ENCODE measurements around the gene CCND1.

The CCND1 gene

DNA sequence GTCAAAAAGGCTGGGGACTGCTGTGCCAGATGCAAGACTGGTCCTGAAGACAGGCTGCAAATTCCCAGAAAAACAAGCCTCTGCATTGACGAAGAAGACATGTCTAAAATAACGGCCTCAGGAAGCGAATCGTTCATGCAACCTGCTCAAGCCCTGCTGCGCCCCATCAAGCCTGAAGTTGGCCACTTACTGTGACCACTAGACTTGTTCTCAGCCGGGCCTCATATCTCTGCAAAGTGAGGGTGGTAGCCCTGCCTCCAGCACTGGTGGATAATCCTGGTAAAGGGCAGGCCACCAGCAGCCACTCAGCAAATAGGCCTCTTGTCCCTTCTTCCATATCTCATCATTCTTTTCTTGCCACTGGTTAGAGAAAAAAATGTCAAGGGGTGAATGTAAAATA lies 22.4 kb downstream of the CCND1 start:
- TF ChIP-seq POU2F2 (IDR thresholded peaks at IDR 0.05; ENCODE audit: low read depth, low read length) (no peak), POLR2AphosphoS5 (IDR thresholded peaks at IDR 0.05; ENCODE audit: low read depth, low read length) (no peak), PAX5 (IDR thresholded peaks at IDR 0.05; ENCODE audit: insufficient read depth, low read length, severe bottlenecking) (no peak), POLR2A (IDR thresholded peaks at IDR 0.05; ENCODE audit: low read depth, low read length) (no peak), TAF1 (IDR thresholded peaks at IDR 0.05; ENCODE audit: low read depth, low read length) (no peak), SPI1 (IDR thresholded peaks at IDR 0.05; ENCODE audit: low read depth, low read length) (no peak)
- DNase-seq (ENCODE audit: insufficient read length, low spot score) (no peak), FAIRE-seq (no peak)

DNA sequence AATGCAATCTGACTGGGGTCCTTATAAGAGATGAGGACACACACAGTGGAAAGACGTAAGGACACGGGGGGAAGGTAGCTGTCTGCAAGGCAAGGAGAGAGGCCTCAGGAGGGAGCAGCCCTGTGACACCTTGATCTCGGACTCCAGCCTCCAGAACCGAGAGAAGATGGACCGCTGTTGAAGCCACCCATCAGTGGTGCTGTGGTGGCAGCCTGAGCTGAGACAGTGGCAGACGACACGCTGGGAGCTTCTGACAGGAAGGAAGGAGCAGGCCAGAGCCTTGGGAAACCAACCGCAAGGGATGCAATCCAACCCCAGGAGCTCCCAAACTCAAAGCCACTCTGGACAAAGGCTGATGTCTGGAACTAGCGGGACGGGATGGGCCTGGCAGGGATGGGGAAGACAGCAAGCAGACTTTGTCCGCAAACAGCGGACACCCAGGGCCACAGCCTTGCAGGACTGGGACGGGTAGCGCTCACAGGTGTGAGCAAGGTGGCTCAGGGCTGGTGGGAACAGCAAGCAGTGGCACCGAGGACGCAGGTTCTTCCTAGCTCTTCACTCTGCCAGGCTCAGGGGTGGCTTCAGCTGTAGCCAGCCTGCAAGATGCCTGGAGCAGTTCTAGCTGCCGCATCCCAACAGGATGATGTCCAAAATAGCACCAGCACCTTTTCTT lies 23.3 kb downstream of the CCND1 start:
- no peak for TF ChIP-seq SPI1 (IDR thresholded peaks at IDR 0.05; ENCODE audit: low read depth, low read length)
- TF ChIP-seq POLR2AphosphoS5 (IDR thresholded peaks at IDR 0.05; ENCODE audit: low read depth, low read length): no peak
- no peak for FAIRE-seq
- no peak for DNase-seq (ENCODE audit: insufficient read length, low spot score)

DNA sequence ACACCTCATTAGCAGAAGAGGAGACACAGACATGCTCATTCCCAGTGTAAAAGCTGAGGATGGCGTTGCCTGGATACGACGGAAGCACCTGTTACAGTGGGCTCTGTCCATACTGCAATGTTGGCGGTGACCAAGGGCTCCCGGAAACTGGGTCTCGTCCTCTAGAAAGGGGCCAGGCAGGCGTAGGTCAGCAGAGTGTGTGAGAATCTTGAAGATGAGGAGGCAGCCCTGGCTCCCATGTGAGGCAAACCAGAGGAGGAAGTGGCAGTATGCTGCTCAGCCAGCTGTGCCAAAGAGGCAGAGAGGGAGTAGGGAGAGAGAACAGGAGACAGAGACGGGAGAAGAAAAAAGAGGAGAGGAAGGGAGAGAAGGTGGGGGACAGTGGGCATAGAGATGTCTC lies 23.9 kb downstream of the CCND1 start:
- no peak for DNase-seq (ENCODE audit: insufficient read length, low spot score)
- TF ChIP-seq PAX5 (IDR thresholded peaks at IDR 0.05; ENCODE audit: insufficient read depth, low read length, severe bottlenecking): no peak
- TF ChIP-seq POLR2AphosphoS5 (IDR thresholded peaks at IDR 0.05; ENCODE audit: low read depth, low read length): no peak
- no peak for TF ChIP-seq SPI1 (IDR thresholded peaks at IDR 0.05; ENCODE audit: low read depth, low read length)
- TF ChIP-seq TAF1 (IDR thresholded peaks at IDR 0.05; ENCODE audit: low read depth, low read length): no peak
- TF ChIP-seq POLR2A (IDR thresholded peaks at IDR 0.05; ENCODE audit: low read depth, low read length): no peak
- no peak for TF ChIP-seq POU2F2 (IDR thresholded peaks at IDR 0.05; ENCODE audit: low read depth, low read length)
- no peak for FAIRE-seq

DNA sequence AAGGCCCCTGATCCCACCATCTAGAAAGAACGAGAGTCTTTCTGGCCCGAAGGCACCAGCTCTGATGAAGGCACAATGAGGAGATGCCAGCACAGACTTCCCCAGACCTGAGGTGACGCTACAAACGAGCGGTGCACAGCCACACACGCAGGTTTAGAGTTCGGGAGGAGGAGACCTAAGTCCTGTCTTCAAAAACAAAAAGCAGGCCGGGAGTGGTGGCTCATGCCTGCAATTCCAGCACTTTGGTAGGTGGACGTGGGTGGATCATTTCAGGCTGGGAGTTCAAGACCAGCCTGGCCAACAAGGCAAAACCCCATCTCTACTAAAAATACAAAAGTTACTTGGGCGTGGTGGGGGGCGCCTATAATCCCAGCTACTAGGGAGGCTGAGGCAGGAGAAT lies 24.7 kb downstream of the CCND1 start:
- TF ChIP-seq POU2F2 (IDR thresholded peaks at IDR 0.05; ENCODE audit: low read depth, low read length) (no peak), PAX5 (IDR thresholded peaks at IDR 0.05; ENCODE audit: insufficient read depth, low read length, severe bottlenecking) (no peak), SPI1 (IDR thresholded peaks at IDR 0.05; ENCODE audit: low read depth, low read length) (no peak), POLR2A (IDR thresholded peaks at IDR 0.05; ENCODE audit: low read depth, low read length) (no peak), POLR2AphosphoS5 (IDR thresholded peaks at IDR 0.05; ENCODE audit: low read depth, low read length) (no peak), TAF1 (IDR thresholded peaks at IDR 0.05; ENCODE audit: low read depth, low read length) (no peak)
- no peak for DNase-seq (ENCODE audit: insufficient read length, low spot score)
- no peak for FAIRE-seq

DNA sequence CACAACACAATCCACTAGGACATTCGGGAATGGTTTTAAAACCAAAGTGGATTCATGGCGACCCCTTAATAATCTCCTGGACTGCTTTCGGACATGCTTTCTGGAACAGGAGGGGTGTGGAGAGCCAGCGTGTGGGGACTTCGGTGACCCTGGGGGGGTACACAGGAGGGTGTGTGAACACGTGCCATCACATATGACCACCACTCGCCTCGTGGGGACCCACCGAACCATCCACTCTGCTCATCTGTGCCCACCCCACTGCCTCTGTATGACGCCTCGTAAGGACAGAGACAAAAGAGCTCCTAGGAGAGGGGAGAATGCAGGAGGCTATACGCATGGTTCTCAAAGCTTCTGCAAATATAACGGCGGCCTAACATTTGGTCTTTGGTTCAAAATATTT lies 25.3 kb downstream of the CCND1 start:
- FAIRE-seq (no peak), DNase-seq (ENCODE audit: insufficient read length, low spot score) (no peak)
- TF ChIP-seq POLR2AphosphoS5 (IDR thresholded peaks at IDR 0.05; ENCODE audit: low read depth, low read length) (no peak), SPI1 (IDR thresholded peaks at IDR 0.05; ENCODE audit: low read depth, low read length) (no peak), POLR2A (IDR thresholded peaks at IDR 0.05; ENCODE audit: low read depth, low read length) (no peak), POU2F2 (IDR thresholded peaks at IDR 0.05; ENCODE audit: low read depth, low read length) (no peak), PAX5 (IDR thresholded peaks at IDR 0.05; ENCODE audit: insufficient read depth, low read length, severe bottlenecking) (no peak)

DNA sequence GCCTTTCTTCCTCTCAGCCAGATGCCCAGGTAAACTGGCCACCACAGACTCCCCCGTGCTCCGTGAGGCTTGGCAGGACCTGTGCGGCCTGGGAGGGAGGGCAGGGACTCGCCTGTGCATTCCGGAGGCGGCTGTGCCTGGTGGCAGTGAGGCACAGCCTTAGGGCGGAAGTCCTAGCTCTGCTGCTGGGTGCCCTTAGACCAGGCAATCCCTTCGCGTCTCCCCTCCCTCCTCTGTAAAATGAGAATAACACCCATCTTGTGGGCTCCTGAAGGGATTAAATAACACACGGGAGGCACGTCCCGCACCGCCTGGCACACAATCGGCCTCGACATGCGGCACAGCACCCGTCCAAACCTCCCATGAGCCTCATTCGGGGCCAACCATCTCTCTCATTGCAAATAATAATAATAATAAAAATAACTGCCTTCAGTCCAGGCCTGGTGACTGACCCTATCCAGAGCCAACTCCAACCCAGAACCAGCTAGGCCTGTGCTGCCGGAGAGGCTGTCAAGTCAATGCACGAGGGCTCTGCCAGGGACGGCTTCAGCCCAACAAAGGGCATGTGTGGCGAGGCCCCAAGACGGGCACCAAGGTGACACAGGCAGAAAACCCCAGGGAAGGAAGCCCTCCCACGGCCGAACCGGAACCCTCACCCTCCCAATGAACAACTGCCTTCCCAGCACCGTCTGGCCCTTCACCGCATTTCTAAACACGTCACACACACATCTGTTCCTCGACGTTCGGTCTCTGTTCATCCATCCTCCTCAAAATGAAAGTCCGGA lies 26.0 kb downstream of the CCND1 start:
- no peak for TF ChIP-seq POU2F2 (IDR thresholded peaks at IDR 0.05; ENCODE audit: low read depth, low read length)
- DNase-seq (ENCODE audit: insufficient read length, low spot score) (no peak), FAIRE-seq (no peak)

DNA sequence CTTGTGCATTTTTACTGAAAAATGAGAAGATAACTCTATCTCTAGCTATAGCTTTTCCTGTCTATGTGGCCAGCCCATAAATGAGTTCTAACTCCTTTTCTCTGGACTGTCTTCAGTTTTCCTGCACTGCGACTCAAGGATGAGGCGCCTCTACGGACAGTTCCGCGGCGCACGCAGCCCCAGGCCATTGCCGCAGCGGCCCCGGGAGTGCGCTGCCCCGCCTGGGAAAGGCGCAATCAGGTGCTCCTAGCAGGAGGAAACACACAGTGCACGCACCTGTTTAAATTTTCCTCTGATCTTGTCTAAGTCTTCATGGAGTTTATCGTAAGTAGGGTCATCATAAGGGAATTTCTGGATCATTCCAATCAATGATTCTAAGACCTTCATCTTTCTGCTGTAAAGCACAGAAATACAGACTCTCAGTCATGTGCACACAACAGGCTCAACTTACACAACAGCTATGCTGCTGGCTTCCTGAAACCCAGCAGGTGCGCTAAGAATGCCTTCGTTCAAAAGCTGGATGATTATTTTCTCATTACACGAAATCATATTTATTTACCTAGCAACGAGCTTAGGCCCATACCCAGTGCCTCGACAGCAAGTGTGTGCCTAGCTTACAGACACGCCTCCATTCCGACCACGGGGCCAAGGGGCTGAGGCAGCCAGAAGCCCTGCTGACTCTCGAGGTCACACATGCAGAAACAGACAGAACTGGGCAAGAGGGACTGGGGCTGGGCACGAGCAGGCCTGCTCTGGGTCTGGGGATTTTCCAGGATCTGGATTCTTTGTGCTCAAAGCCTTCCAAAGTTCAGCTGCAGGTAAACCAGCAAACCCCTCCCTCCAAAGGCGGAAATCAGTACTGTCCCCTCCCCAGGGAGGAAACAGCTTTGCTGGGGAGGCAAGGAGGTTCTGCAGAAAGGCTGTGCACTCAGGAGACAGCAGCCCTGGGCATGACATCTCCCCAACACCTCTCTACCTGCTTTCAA lies 27.0 kb downstream of the CCND1 start:
- DNase-seq (ENCODE audit: insufficient read length, low spot score): no peak
- FAIRE-seq: no peak
- no peak for TF ChIP-seq PAX5 (IDR thresholded peaks at IDR 0.05; ENCODE audit: insufficient read depth, low read length, severe bottlenecking)
- TF ChIP-seq POLR2A (IDR thresholded peaks at IDR 0.05; ENCODE audit: low read depth, low read length): no peak
- TF ChIP-seq SPI1 (IDR thresholded peaks at IDR 0.05; ENCODE audit: low read depth, low read length): no peak
- no peak for TF ChIP-seq POLR2AphosphoS5 (IDR thresholded peaks at IDR 0.05; ENCODE audit: low read depth, low read length)
- no peak for TF ChIP-seq TAF1 (IDR thresholded peaks at IDR 0.05; ENCODE audit: low read depth, low read length)
- TF ChIP-seq POU2F2 (IDR thresholded peaks at IDR 0.05; ENCODE audit: low read depth, low read length): no peak

DNA sequence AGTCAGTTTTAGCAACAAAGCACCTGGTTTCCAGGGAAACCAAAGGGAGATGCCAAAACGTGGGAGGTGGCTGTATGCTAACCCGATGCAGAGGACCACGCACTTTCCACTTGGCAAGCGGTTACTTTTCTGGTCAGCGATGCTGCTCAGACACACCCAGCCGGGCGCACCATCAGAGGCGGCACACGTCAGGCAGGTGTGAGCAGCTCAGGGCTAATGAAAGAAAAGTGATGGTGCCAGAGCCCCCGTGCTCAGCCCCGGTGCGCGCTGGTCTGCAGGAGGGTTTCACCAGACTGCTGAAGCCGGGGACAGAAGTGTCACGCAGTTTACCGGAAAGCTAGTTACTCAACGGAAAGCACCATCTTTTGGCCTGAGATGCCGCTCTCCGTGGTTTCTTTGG lies 28.5 kb downstream of the CCND1 start:
- FAIRE-seq (no peak), DNase-seq (ENCODE audit: insufficient read length, low spot score) (no peak)
- no peak for TF ChIP-seq POLR2AphosphoS5 (IDR thresholded peaks at IDR 0.05; ENCODE audit: low read depth, low read length)
- no peak for TF ChIP-seq SPI1 (IDR thresholded peaks at IDR 0.05; ENCODE audit: low read depth, low read length)
- no peak for TF ChIP-seq POU2F2 (IDR thresholded peaks at IDR 0.05; ENCODE audit: low read depth, low read length)
- no peak for TF ChIP-seq TAF1 (IDR thresholded peaks at IDR 0.05; ENCODE audit: low read depth, low read length)
- no peak for TF ChIP-seq POLR2A (IDR thresholded peaks at IDR 0.05; ENCODE audit: low read depth, low read length)
- TF ChIP-seq PAX5 (IDR thresholded peaks at IDR 0.05; ENCODE audit: insufficient read depth, low read length, severe bottlenecking): no peak

DNA sequence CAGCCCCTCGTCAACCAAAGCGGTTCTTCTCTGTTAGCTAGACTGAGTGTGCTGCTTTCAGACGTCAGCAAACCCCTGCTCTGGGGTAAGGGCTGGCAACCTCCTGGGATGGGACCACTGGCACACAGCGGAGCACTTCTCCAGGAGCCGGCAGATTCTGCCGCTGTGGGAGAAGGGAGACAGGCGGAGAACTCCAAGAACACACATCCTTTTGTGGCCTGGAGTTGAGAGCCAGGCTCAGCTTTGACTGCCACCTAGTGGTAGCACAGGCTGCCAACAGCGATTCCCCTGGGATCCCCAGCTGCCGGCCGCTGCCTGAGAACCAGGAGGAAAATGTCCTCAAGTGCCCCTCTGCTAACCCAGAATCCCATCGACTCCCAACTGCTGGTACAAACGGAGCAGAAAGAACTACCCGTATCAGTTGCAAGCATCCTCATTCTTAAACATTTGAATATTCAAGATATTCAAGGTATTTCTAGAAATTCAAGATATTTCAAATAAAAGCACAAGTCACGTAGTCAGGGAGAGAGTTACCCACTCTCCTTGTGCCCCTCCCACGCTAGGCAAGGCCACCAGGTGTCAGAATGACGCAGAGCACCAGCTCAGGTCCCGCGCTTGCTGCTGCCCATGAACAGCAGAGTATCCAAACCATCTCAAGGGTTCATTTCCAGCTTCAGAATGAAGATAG lies 29.3 kb downstream of the CCND1 start:
- peak; percentile 12; the same call in 1 of the 2 replicates for TF ChIP-seq POU2F2 (IDR thresholded peaks at IDR 0.05; ENCODE audit: low read depth, low read length)
- TF ChIP-seq PAX5 (IDR thresholded peaks at IDR 0.05; ENCODE audit: insufficient read depth, low read length, severe bottlenecking): no peak
- DNase-seq (ENCODE audit: insufficient read length, low spot score) (peak; percentile 78), FAIRE-seq (peak; percentile 84)

All from GM12891 (cell line).